ENCODE data around the gene STARD10. TPM values are rescaled to one million over a fixed set of nuclear protein-coding genes. Genes with fewer than 3 reads are reported as not detected.

Gene STARD10
- total RNA-seq, 1 experiment from 2014 or later, result 10.6 TPM

- intact Hi-C loops (cut with micrococcal nuclease), result no loop called here
- no TSS peak for BruUV-seq (replicated peaks)
- DNase-seq (ENCODE audit: unreplicated experiment), result no peak
- H3K9me3 Mint-ChIP-seq (ENCODE audit: unreplicated experiment), result no peaks in the 10 kb centered on the region
- ChIA-PET POLR2A (interaction anchor here (0.9 kb wide), 1 partner anchor 11 kb away, joined by 3 read pairs; no protein-coding TSS in a partner anchor), CTCF (interaction anchor here (0.6 to 2.2 kb wide), 3 partner anchors 11 to 64 kb away, joined by 3 to 9 read pairs (median 3); partner anchors contain the start of gene STARD10)
- no peak overlapping the region for H3K4me3 Mint-ChIP-seq (ENCODE audit: unreplicated experiment)
- TF ChIP-seq CTCF (IDR thresholded peaks at IDR 0.05; ENCODE audit: unreplicated experiment), result no peak
- no peaks in the 10 kb centered on the region for H3K27me3 Mint-ChIP-seq (ENCODE audit: insufficient read depth, unreplicated experiment)
- H3K27ac Mint-ChIP-seq (ENCODE audit: low read depth, unreplicated experiment), result no peak overlapping the region
- peaks cover 8% of the 10 kb centered on the region for H3K4me1 Mint-ChIP-seq (ENCODE audit: insufficient read depth, unreplicated experiment)
- H3K36me3 Mint-ChIP-seq (ENCODE audit: insufficient read depth, unreplicated experiment), result no peaks in the 10 kb centered on the region
These were observed 63.6 kb downstream of the STARD10 start for GRCh38 chr11:72730243-72730642.

GRCh38 chr11:72727521-72727920, 66.3 kb downstream of the STARD10 start:
- BruUV-seq (replicated peaks), result no TSS peak
- Mint-ChIP-seq H3K9me3 (ENCODE audit: unreplicated experiment) (no peaks in the 10 kb centered on the region), H3K4me3 (ENCODE audit: unreplicated experiment) (no peak overlapping the region), H3K36me3 (ENCODE audit: insufficient read depth, unreplicated experiment) (no peaks in the 10 kb centered on the region), H3K4me1 (ENCODE audit: insufficient read depth, unreplicated experiment) (peaks cover 10% of the 10 kb centered on the region), H3K27me3 (ENCODE audit: insufficient read depth, unreplicated experiment) (no peaks in the 10 kb centered on the region), H3K27ac (ENCODE audit: low read depth, unreplicated experiment) (no peak overlapping the region)
- CTCF ChIA-PET, result interaction anchor here (1.1 to 7.5 kb wide), 5 partner anchors 9 to 451 kb away, joined by 4 to 85 read pairs (median 6); partner anchors contain the start of gene STARD10
- DNase-seq (ENCODE audit: unreplicated experiment), result no peak
- intact Hi-C loops (cut with micrococcal nuclease), result loop anchor here (5.0 to 10.0 kb wide), 2 partner anchors 105 to 517 kb away; no protein-coding TSS in a partner anchor
- no peak for TF ChIP-seq CTCF (IDR thresholded peaks at IDR 0.05; ENCODE audit: unreplicated experiment)
- POLR2A ChIA-PET, result interaction anchor here (0.6 to 1.5 kb wide), 2 partner anchors 42 to 67 kb away, joined by 3 read pairs; partner anchors contain the start of gene STARD10

GRCh38 chr11:72726266-72727220, 67.3 kb downstream of the STARD10 start:
- Mint-ChIP-seq H3K4me1 (ENCODE audit: insufficient read depth, unreplicated experiment) (peaks cover 6% of the 10 kb centered on the region), H3K36me3 (ENCODE audit: insufficient read depth, unreplicated experiment) (no peaks in the 10 kb centered on the region), H3K9me3 (ENCODE audit: unreplicated experiment) (no peaks in the 10 kb centered on the region), H3K27me3 (ENCODE audit: insufficient read depth, unreplicated experiment) (no peaks in the 10 kb centered on the region), H3K4me3 (ENCODE audit: unreplicated experiment) (no peak overlapping the region), H3K27ac (ENCODE audit: low read depth, unreplicated experiment) (no peak overlapping the region)
- no peak for DNase-seq (ENCODE audit: unreplicated experiment)
- no TSS peak for BruUV-seq (replicated peaks)
- POLR2A ChIA-PET, result interaction anchor here (1.0 kb wide), 1 partner anchor 63 kb away, joined by 3 read pairs; no protein-coding TSS in a partner anchor
- intact Hi-C loops (cut with micrococcal nuclease), result loop anchor here (5.0 to 10.0 kb wide), 2 partner anchors 106 to 518 kb away; no protein-coding TSS in a partner anchor
- CTCF ChIA-PET, result interaction anchor here (0.6 to 7.5 kb wide), 14 partner anchors 10 to 452 kb away, joined by 3 to 85 read pairs (median 6); partner anchors contain the start of gene STARD10
- no peak for TF ChIP-seq CTCF (IDR thresholded peaks at IDR 0.05; ENCODE audit: unreplicated experiment)

- H3K4me1 Mint-ChIP-seq (ENCODE audit: insufficient read depth, unreplicated experiment), result peaks cover 9% of the 10 kb centered on the region
- no peak for TF ChIP-seq CTCF (IDR thresholded peaks at IDR 0.05; ENCODE audit: unreplicated experiment)
- no peak for DNase-seq (ENCODE audit: unreplicated experiment)
- no TSS peak for BruUV-seq (replicated peaks)
- ChIA-PET CTCF (interaction anchor here (0.6 to 7.5 kb wide), 32 partner anchors 10 to 1816 kb away, joined by 3 to 85 read pairs (median 4); partner anchors contain the start of gene STARD10), POLR2A (interaction anchor here (0.6 to 5.4 kb wide), 7 partner anchors 8 to 537 kb away, joined by 3 to 57 read pairs (median 3); partner anchors contain the start of gene STARD10)
- H3K9me3 Mint-ChIP-seq (ENCODE audit: unreplicated experiment), result no peaks in the 10 kb centered on the region
- H3K27me3 Mint-ChIP-seq (ENCODE audit: insufficient read depth, unreplicated experiment), result no peaks in the 10 kb centered on the region
- H3K36me3 Mint-ChIP-seq (ENCODE audit: insufficient read depth, unreplicated experiment), result no peaks in the 10 kb centered on the region
- intact Hi-C loops (cut with micrococcal nuclease), result loop anchor here (1.0 to 10.0 kb wide), 5 partner anchors 68 to 519 kb away; no protein-coding TSS in a partner anchor
- H3K27ac Mint-ChIP-seq (ENCODE audit: low read depth, unreplicated experiment), result no peak overlapping the region
- no peak overlapping the region for H3K4me3 Mint-ChIP-seq (ENCODE audit: unreplicated experiment)
These were observed 68.2 kb downstream of the STARD10 start for GRCh38 chr11:72725724-72726028.

All from MCF 10A (cell line).